MM.1S (cell line): ENCODE measurements around the gene VSTM5.

Source experiments
- CTCF ChIP-seq: fragments of 300-600 bp; sonication (generic); IDR thresholded peaks from 2 replicates; pipeline ENCODE4 v1.5.1; 2016; ENCODE audit warnings: antibody characterized with exemption, low read length, mixed read lengths
- EZH2 ChIP-seq: fragments of 300-600 bp; sonication (generic); optimal IDR thresholded peaks from 2 replicates; pipeline ENCODE3; 2017; ENCODE audit warnings: low read depth, mild to moderate bottlenecking, antibody characterized with exemption, low read length, mixed read lengths
- EZH2phosphoT487 ChIP-seq: fragments of 300-600 bp; sonication (generic); IDR thresholded peaks from 2 replicates; pipeline ENCODE4 v1.6.1; 2018; ENCODE audit warnings: antibody characterized with exemption, low read length

- TF ChIP-seq EZH2, result no peak
- no peak for TF ChIP-seq CTCF
- TF ChIP-seq EZH2phosphoT487, result no peak
These were observed 77.4 kb downstream of the VSTM5 start for GRCh38 chr11:93773045-93773477.
